Measurements from ENCODE around the gene NUAK2. TPM values are rescaled to one million over a fixed set of nuclear protein-coding genes. Genes with fewer than 3 reads are reported as not detected.

NUAK2 gene
- total RNA-seq, 6 experiments from 2014 or later = 0.88 to 5.1 (median 2.1) TPM

- WGBS (ENCODE audit: insufficient coverage, low coverage, low lambda C conversion rate, missing lambda C conversion rate) = 49% methylated on average over 6 of the region's 6 CpGs
- intact Hi-C loops (cut with DNase I) = loop anchor here in 1 of 2 donors (10.0 kb wide), 1 partner anchor 131 kb away; no protein-coding TSS in a partner anchor
- TF ChIP-seq CTCF (IDR thresholded peaks at IDR 0.05) (no peak), POLR2A (IDR thresholded peaks at IDR 0.05) (no peak)
- DNase-seq (no peak), ATAC-seq (no peak)
- no peak overlapping the region for H3K4me3 ChIP-seq
- no peaks in the 10 kb centered on the region for H3K4me1 ChIP-seq
- no peaks in the 10 kb centered on the region for H3K27me3 ChIP-seq
- H3K9me3 ChIP-seq = no peaks in the 10 kb centered on the region
- no peak overlapping the region for H3K27ac ChIP-seq
- no peaks in the 10 kb centered on the region for H3K36me3 ChIP-seq
Observed at GRCh38 chr1:205353612-205354011, 32.1 kb upstream of the NUAK2 start.

- H3K27ac ChIP-seq = no peak overlapping the region
- no peak for TF ChIP-seq CTCF (IDR thresholded peaks at IDR 0.05)
- no peak overlapping the region for H3K4me3 ChIP-seq
- DNase-seq (no peak), ATAC-seq (no peak)
- no peaks in the 10 kb centered on the region for H3K27me3 ChIP-seq
- intact Hi-C loops (cut with DNase I) = loop anchor here in 1 of 2 donors (10.0 kb wide), 1 partner anchor 132 kb away; no protein-coding TSS in a partner anchor
- WGBS (ENCODE audit: insufficient coverage, low coverage, low lambda C conversion rate, missing lambda C conversion rate) = 87% methylated on average over 4 of the region's 4 CpGs
- no peaks in the 10 kb centered on the region for H3K36me3 ChIP-seq
- H3K4me1 ChIP-seq = no peaks in the 10 kb centered on the region
- no peaks in the 10 kb centered on the region for H3K9me3 ChIP-seq
Observed at GRCh38 chr1:205353191-205353590, 31.6 kb upstream of the NUAK2 start.

- no peak for DNase-seq
- Histone ChIP-seq H3K4me3 (no peak overlapping the region), H3K27ac (no peak overlapping the region), H3K27me3 (no peaks in the 10 kb centered on the region), H3K4me1 (no peaks in the 10 kb centered on the region), H3K9me3 (no peaks in the 10 kb centered on the region), H3K36me3 (no peaks in the 10 kb centered on the region)
- 85% methylated on average over 8 of the region's 11 CpGs for WGBS (ENCODE audit: insufficient coverage, low coverage, low lambda C conversion rate, missing lambda C conversion rate)
- TF ChIP-seq POLR2A (IDR thresholded peaks at IDR 0.05) (no peak), CTCF (IDR thresholded peaks at IDR 0.05) (no peak)
- ATAC-seq = no peak
- intact Hi-C loops (cut with DNase I) = loop anchor here in 1 of 2 donors (10.0 kb wide), 1 partner anchor 133 kb away; no protein-coding TSS in a partner anchor
Observed at GRCh38 chr1:205351984-205352713, 30.6 kb upstream of the NUAK2 start.

GRCh38 chr1:205350691-205351141 lies 29.2 kb upstream of the NUAK2 start:
- H3K36me3 ChIP-seq = no peaks in the 10 kb centered on the region
- DNase-seq = no peak
- WGBS (ENCODE audit: insufficient coverage, low coverage, low lambda C conversion rate, missing lambda C conversion rate) = 80% methylated on average over 1 of the region's 8 CpGs

More at GRCh38 chr1:205350691-205351141, 29.2 kb upstream of the NUAK2 start:
- TF ChIP-seq POLR2A (IDR thresholded peaks at IDR 0.05) (no peak), CTCF (IDR thresholded peaks at IDR 0.05) (no peak)
- no peak for ATAC-seq
- Histone ChIP-seq H3K4me3 (no peak overlapping the region), H3K27ac (no peak overlapping the region), H3K4me1 (no peaks in the 10 kb centered on the region), H3K27me3 (no peaks in the 10 kb centered on the region), H3K9me3 (no peaks in the 10 kb centered on the region)
- intact Hi-C loops (cut with DNase I) = loop anchor here in 1 of 2 donors (10.0 kb wide), 1 partner anchor 134 kb away; no protein-coding TSS in a partner anchor
